Adrenal gland (tissue), 12 donors: Measurements from ENCODE around the gene ITIH5. TPM values are rescaled to one million over a fixed set of nuclear protein-coding genes. Genes with fewer than 3 reads are reported as not detected.

Experiments used
- DNase-seq, 7 donors: peaks; one replicate each; pipeline ENCODE4 v3.0.0-alpha.2; 2019 to 2020
- H3K27ac ChIP-seq, 5 donors: fragments of 200-600 bp; sonication (generic) in 4 of 5; 1 replicate in 3 of 5; 2 replicates in 2 of 5; pipeline versions ENCODE4 v1.5.1 to v1.8.0; 2016 to 2020; ENCODE audit warnings: mild to moderate bottlenecking in 1 of 5
- H3K27me3 ChIP-seq: fragments of 200-600 bp; 2 replicates; pipeline ENCODE4 v1.8.0; 2021
- H3K36me3 ChIP-seq, 2 donors: fragments of 200-600 bp; replicated peaks in 1 of 2; 1 replicate in 1 of 2; 2 replicates in 1 of 2; pipeline versions ENCODE4 v1.5.1 to v1.8.0; 2018 to 2022
- H3K4me1 ChIP-seq, 2 donors: fragments of 200-600 bp; replicated peaks in 1 of 2; 1 replicate in 1 of 2; 2 replicates in 1 of 2; pipeline versions ENCODE4 v1.5.1 to v1.8.0; 2018 to 2021
- H3K4me3 ChIP-seq, 4 donors: fragments of 200-600 bp; sonication (generic) in 3 of 4; one replicate each; pipeline ENCODE4 v1.5.1; 2016 to 2018
- H3K9me3 ChIP-seq, 3 donors: fragments of 200-600 bp; sonication (generic) in 1 of 3; replicated peaks in 1 of 3; 1 replicate in 2 of 3; 2 replicates in 1 of 3; pipeline versions ENCODE4 v1.5.1 to v1.8.0; 2016 to 2021
- CTCF ChIP-seq, 6 experiments: fragments of 450-650 bp in 4 of 6; fragments of 200-600 bp in 2 of 6; sonication (generic) in 1 of 6; IDR thresholded peaks; 1 replicate in 5 of 6; 2 replicates in 1 of 6; pipeline versions ENCODE4 v1.5.1 to v1.8.0; 2016 to 2021; ENCODE audit warnings: antibody characterized with exemption in 6 of 6, mild to moderate bottlenecking in 2 of 6, moderate library complexity in 1 of 6
- POLR2A ChIP-seq, 2 donors: fragments of 450-650 bp; IDR thresholded peaks; one replicate each; pipeline ENCODE4 v1.6.1; 2017; ENCODE audit warnings: antibody characterized with exemption in 2 of 2, mild to moderate bottlenecking in 2 of 2, moderate library complexity in 1 of 2
- WGBS, 4 donors: extraction: QIAGEN DNeasy Blood & Tissue Kit in 2 of 4; methylation state at CpG; one replicate each; pipeline versions ENCODE4 v1.1.5 to v1.1.7; 2013 to 2017; 5-methylcytosine and 5-hydroxymethylcytosine counted together
- intact Hi-C, 2 donors: fragments of 100-400 bp; cut with DNase I; formaldehyde crosslinking; loops; one replicate each; pipeline versions ENCODE4 v1.14.1 to v1.15.0; 2022 to 2023
- polyA plus RNA-seq, 3 donors: library from polyadenylated mRNA; stranded (reverse); fragments of 200-250 nt in 2 of 3; fragments of 350-450 nt in 1 of 3; fragmentation: Illumina TruSeq in 1 of 3; extraction: RNeasy Lipid Tissue Mini Kit (QIAGEN cat#74804) in 1 of 3; gene quantifications; one replicate each; pipeline ENCODE4 v1.2.3, GENCODE V29; 2013 to 2014
- total RNA-seq, 9 donors: library from RNA; depleted of rRNA in 4 of 9; stranded (reverse); fragments of >200 nt in 4 of 9; fragments of 120-200 nt in 1 of 9; fragmentation: NEBNext Ultra II Directional in 1 of 9; extraction: Animal tissue kit (Norgen Biotek cat#: 25700) in 1 of 9; gene quantifications; one replicate each; pipeline versions ENCODE4 v1.1.0 to v1.2.4, GENCODE V29; 2013 to 2023
- donor health status: healthy with polysubstance abuse.
- donor health status: Bipolar disorder and iron deficiency.
- donor health status: DM: yes; HTN: yes; CAD: no.
- donor health status: DM: no; HTN: no; CAD: no.
- donor health status: DM: no; HTN: no; CAD: no.
- donor health status: DM: yes; HTN: yes; CAD: no.

ITIH5 gene
- total and polyA plus RNA-seq, 12 donors, result 0.66 to 6.2 (median 1.7) TPM

GRCh38 chr10:7593063-7593462 lies 73.7 kb downstream of the ITIH5 start:
- Histone ChIP-seq H3K4me1 (no peaks in the 10 kb centered on the region), H3K4me3 (no peak overlapping the region), H3K9me3 (no peaks in the 10 kb centered on the region), H3K27me3 (no peaks in the 10 kb centered on the region), H3K36me3 (no peaks in the 10 kb centered on the region), H3K27ac (no peak overlapping the region)
- intact Hi-C loops, result no loop called here
- no peak for TF ChIP-seq POLR2A (IDR thresholded peaks at IDR 0.05)
- 21 to 44% (median 43%) methylated on average over 2 to 4 of the region's 4 CpGs for WGBS, 4 donors
- peak in 4 of 7 donors; percentile 19 to 56 (median 44) for DNase-seq

- Histone ChIP-seq H3K4me1 (no peaks in the 10 kb centered on the region), H3K27me3 (no peaks in the 10 kb centered on the region), H3K36me3 (no peaks in the 10 kb centered on the region), H3K4me3 (no peak overlapping the region), H3K9me3 (no peaks in the 10 kb centered on the region), H3K27ac (no peak overlapping the region)
- DNase-seq, result peak in 1 of 7 donors; percentile 18
- 91 to 95% (median 93%) methylated on average over 3 to 5 of the region's 5 CpGs for WGBS, 4 donors
- TF ChIP-seq POLR2A (IDR thresholded peaks at IDR 0.05) (no peak), CTCF (IDR thresholded peaks at IDR 0.05) (no peak)
- intact Hi-C loops, result no loop called here
Measured at GRCh38 chr10:7592627-7593026, 74.1 kb downstream of the ITIH5 start.

- intact Hi-C loops, result no loop called here
- Histone ChIP-seq H3K36me3 (no peaks in the 10 kb centered on the region), H3K4me3 (no peak overlapping the region), H3K4me1 (no peaks in the 10 kb centered on the region), H3K9me3 (no peaks in the 10 kb centered on the region), H3K27ac (no peak overlapping the region), H3K27me3 (no peaks in the 10 kb centered on the region)
- WGBS, 4 donors, result 82 to 90% (median 84%) methylated on average over 9 of the region's 9 CpGs
- TF ChIP-seq POLR2A (IDR thresholded peaks at IDR 0.05), result no peak
- TF ChIP-seq CTCF (IDR thresholded peaks at IDR 0.05), result no peak
- DNase-seq, result no peak
Measured at GRCh38 chr10:7590271-7590670, 76.5 kb downstream of the ITIH5 start.

- Histone ChIP-seq H3K27ac (no peak overlapping the region), H3K27me3 (no peaks in the 10 kb centered on the region), H3K9me3 (no peaks in the 10 kb centered on the region), H3K36me3 (no peaks in the 10 kb centered on the region), H3K4me1 (no peaks in the 10 kb centered on the region), H3K4me3 (no peak overlapping the region)
- DNase-seq, result peak in 1 of 7 donors; percentile 21
- intact Hi-C loops, result no loop called here
- 82 to 89% (median 87%) methylated on average over 7 to 10 of the region's 10 CpGs for WGBS, 4 donors
- TF ChIP-seq CTCF (IDR thresholded peaks at IDR 0.05), result no peak
- no peak for TF ChIP-seq POLR2A (IDR thresholded peaks at IDR 0.05)
Measured at GRCh38 chr10:7589748-7590147, 77.0 kb downstream of the ITIH5 start.

GRCh38 chr10:7587865-7588188 lies 78.9 kb downstream of the ITIH5 start:
- H3K36me3 ChIP-seq, result no peaks in the 10 kb centered on the region
- DNase-seq, result peak in 1 of 7 donors; percentile 5
- no peaks in the 10 kb centered on the region for H3K4me1 ChIP-seq
- H3K27ac ChIP-seq, result no peak overlapping the region
- intact Hi-C loops, result no loop called here
- no peaks in the 10 kb centered on the region for H3K9me3 ChIP-seq
- 86 to 94% (median 87%) methylated on average over 6 of the region's 6 CpGs for WGBS, 4 donors
- no peak for TF ChIP-seq CTCF (IDR thresholded peaks at IDR 0.05)
- TF ChIP-seq POLR2A (IDR thresholded peaks at IDR 0.05), result no peak
- H3K4me3 ChIP-seq, result no peak overlapping the region
- H3K27me3 ChIP-seq, result no peaks in the 10 kb centered on the region
